ENCODE measurements around the gene CCDC57. TPM values are rescaled to one million over a fixed set of nuclear protein-coding genes. Genes with fewer than 3 reads are reported as not detected.

The CCDC57 gene
- polyA plus RNA-seq, 1 donor (not counting 4 experiments of a cell fraction or from before 2014, with no cell fraction given) = 19.2 TPM

DNA sequence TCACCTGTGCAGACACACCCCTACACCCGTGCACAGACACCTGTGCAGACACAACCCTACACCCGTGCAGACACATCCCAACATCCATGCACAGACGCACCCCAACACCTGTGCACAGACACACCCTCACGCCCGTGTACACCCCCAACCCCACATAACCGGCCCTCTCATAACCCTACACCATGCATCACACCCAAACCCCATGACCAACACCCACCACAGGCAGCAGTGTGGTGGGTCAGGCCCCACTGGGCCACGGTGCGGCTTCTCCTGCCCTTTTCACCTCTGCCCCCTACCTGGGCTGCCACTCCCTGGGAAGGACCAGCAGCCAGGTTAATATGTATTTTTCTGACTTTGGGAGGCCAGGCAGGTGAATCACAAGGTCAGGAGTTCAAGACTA, 12.0 kb upstream of the CCDC57 start:
- Histone ChIP-seq H3K9me3 (ENCODE audit: control insufficient read depth, low read depth, low read length) (no peaks in the 10 kb centered on the region), H3K27ac (ENCODE audit: control insufficient read depth, insufficient read depth, low read length) (no peak overlapping the region), H3K9ac (ENCODE audit: control insufficient read depth, extremely low read depth, insufficient read depth, low read length) (no peak overlapping the region), H3K4me2 (ENCODE audit: control insufficient read depth, extremely low read depth, insufficient read depth, low read depth, low read length) (no peak overlapping the region), H3K27me3 (ENCODE audit: control insufficient read depth, extremely low read depth, insufficient read depth, low read length) (no peaks in the 10 kb centered on the region), H2AFZ (ENCODE audit: control insufficient read depth, low read length) (no peak overlapping the region), H3K9me1 (ENCODE audit: control insufficient read depth, extremely low read depth, insufficient read depth, low read length) (no peaks in the 10 kb centered on the region), H3K79me2 (ENCODE audit: control insufficient read depth, insufficient read depth, low read length) (no peaks in the 10 kb centered on the region), H3K4me1 (ENCODE audit: control insufficient read depth, extremely low read depth, insufficient read depth, low read length) (peaks cover 5% of the 10 kb centered on the region), H4K20me1 (ENCODE audit: control insufficient read depth, extremely low read depth, insufficient read depth, low read length) (no peaks in the 10 kb centered on the region), H3K4me3 (ENCODE audit: control insufficient read depth in 2 of 3, extremely low read depth in 1 of 3, insufficient read depth in 2 of 3, low read depth in 1 of 3, low read length in 3 of 3) (no peak overlapping the region), H3K36me3 (ENCODE audit: control insufficient read depth in 2 of 2, extremely low read depth in 1 of 2, insufficient read depth in 2 of 2, low read length in 2 of 2) (no peaks in the 10 kb centered on the region)
- FAIRE-seq = no peak
- dilution Hi-C loops (cut with MboI; ENCODE audit: extremely low pct_ligation_motif_present, low sequenced_read_pairs) = no loop called here
- TF ChIP-seq, protein P1, sequence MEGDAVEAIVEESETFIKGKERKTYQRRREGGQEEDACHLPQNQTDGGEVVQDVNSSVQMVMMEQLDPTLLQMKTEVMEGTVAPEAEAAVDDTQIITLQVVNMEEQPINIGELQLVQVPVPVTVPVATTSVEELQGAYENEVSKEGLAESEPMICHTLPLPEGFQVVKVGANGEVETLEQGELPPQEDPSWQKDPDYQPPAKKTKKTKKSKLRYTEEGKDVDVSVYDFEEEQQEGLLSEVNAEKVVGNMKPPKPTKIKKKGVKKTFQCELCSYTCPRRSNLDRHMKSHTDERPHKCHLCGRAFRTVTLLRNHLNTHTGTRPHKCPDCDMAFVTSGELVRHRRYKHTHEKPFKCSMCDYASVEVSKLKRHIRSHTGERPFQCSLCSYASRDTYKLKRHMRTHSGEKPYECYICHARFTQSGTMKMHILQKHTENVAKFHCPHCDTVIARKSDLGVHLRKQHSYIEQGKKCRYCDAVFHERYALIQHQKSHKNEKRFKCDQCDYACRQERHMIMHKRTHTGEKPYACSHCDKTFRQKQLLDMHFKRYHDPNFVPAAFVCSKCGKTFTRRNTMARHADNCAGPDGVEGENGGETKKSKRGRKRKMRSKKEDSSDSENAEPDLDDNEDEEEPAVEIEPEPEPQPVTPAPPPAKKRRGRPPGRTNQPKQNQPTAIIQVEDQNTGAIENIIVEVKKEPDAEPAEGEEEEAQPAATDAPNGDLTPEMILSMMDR (optimal IDR thresholded peaks at IDR 0.05 in 1 of 3, IDR thresholded peaks at IDR 0.05 in 1 of 3, conservative IDR thresholded peaks at IDR 0.05 in 1 of 3; ENCODE audit: extremely low read depth in 1 of 3, insufficient read depth in 2 of 3, low read length in 3 of 3) = no peak
- no peak for TF ChIP-seq EZH2 (IDR thresholded peaks at IDR 0.05; ENCODE audit: low read length)
- no peak for DNase-seq (ENCODE audit: low read depth, low spot score)

DNA sequence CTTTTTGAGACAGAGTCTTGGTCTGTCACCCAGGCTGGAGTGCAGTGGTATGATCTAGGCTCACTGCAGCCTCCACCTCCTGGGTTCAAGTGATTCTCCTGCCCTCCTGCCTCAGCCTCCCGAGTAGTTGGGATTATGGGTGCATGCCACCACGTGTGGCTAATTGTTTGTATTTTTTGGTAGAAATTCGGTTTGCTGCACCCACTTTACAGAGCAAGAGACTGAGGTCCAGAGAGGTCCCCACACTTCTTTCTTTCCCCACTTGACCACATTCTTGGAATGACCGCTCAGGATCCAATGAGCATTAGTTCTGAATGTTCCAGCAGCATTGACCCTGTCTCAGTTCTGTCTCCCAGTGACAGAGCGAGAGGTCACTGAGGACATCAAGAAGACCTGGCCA, 10.9 kb upstream of the CCDC57 start:
- H3K36me3 ChIP-seq (ENCODE audit: control insufficient read depth in 2 of 2, extremely low read depth in 1 of 2, insufficient read depth in 2 of 2, low read length in 2 of 2) = no peaks in the 10 kb centered on the region
- H3K27me3 ChIP-seq (ENCODE audit: control insufficient read depth, extremely low read depth, insufficient read depth, low read length) = no peaks in the 10 kb centered on the region
- no peak for FAIRE-seq
- H4K20me1 ChIP-seq (ENCODE audit: control insufficient read depth, extremely low read depth, insufficient read depth, low read length) = no peaks in the 10 kb centered on the region
- peaks cover 5% of the 10 kb centered on the region for H3K4me1 ChIP-seq (ENCODE audit: control insufficient read depth, extremely low read depth, insufficient read depth, low read length)
- dilution Hi-C loops (cut with MboI; ENCODE audit: extremely low pct_ligation_motif_present, low sequenced_read_pairs) = no loop called here
- H3K4me2 ChIP-seq (ENCODE audit: control insufficient read depth, extremely low read depth, insufficient read depth, low read depth, low read length) = no peak overlapping the region
- H3K9me1 ChIP-seq (ENCODE audit: control insufficient read depth, extremely low read depth, insufficient read depth, low read length) = no peaks in the 10 kb centered on the region
- TF ChIP-seq, protein P1 (optimal IDR thresholded peaks at IDR 0.05 in 1 of 3, IDR thresholded peaks at IDR 0.05 in 1 of 3, conservative IDR thresholded peaks at IDR 0.05 in 1 of 3; ENCODE audit: extremely low read depth in 1 of 3, insufficient read depth in 2 of 3, low read length in 3 of 3) = no peak
- no peak for TF ChIP-seq EZH2 (IDR thresholded peaks at IDR 0.05; ENCODE audit: low read length)
- DNase-seq (ENCODE audit: low read depth, low spot score) = no peak
- H3K27ac ChIP-seq (ENCODE audit: control insufficient read depth, insufficient read depth, low read length) = no peak overlapping the region
- no peak overlapping the region for H3K4me3 ChIP-seq (ENCODE audit: control insufficient read depth in 2 of 3, extremely low read depth in 1 of 3, insufficient read depth in 2 of 3, low read depth in 1 of 3, low read length in 3 of 3)
- H3K9me3 ChIP-seq (ENCODE audit: control insufficient read depth, low read depth, low read length) = no peaks in the 10 kb centered on the region
- H3K9ac ChIP-seq (ENCODE audit: control insufficient read depth, extremely low read depth, insufficient read depth, low read length) = no peak overlapping the region
- no peaks in the 10 kb centered on the region for H3K79me2 ChIP-seq (ENCODE audit: control insufficient read depth, insufficient read depth, low read length)
- H2AFZ ChIP-seq (ENCODE audit: control insufficient read depth, low read length) = no peak overlapping the region

All from keratinocyte (primary cell).